Measurements from ENCODE around the gene NPIPB6.

DNA sequence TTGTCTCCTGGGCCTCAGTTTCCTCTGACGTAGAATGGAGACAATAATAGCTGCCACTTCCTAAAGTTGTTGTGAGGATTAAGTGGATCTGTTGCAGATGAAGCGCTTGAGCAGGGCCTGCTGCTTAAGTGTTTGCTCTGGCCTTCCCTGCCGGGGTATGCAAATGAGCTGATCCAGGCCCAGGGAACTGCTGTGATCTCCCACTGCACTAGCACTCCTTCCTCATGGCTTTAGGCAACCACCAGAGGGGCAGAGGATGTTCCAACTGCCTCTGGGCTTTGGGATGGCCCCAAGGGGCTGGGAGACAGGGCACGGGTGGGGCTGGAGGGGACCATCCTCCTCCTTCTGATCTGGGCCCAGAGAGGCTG, 64.8 kb downstream of the NPIPB6 start:
- TF ChIP-seq CTCF (IDR thresholded peaks at IDR 0.05; ENCODE audit: low read length) (no peak), EZH2 (optimal IDR thresholded peaks at IDR 0.05; ENCODE audit: low read depth, low read length) (no peak)
